Stomach (tissue), 9 donors: ENCODE measurements around the gene SLC10A2. TPM values are rescaled to one million over a fixed set of nuclear protein-coding genes. Genes with fewer than 3 reads are reported as not detected.

Source experiments
- DNase-seq, 2 donors: peaks; one replicate each; pipeline versions ENCODE4 v3.0.0 to v3.0.0-alpha.2; 2013 to 2019
- H3K27ac ChIP-seq, 5 donors: fragments of 200-600 bp in 4 of 5; sonication (generic) in 4 of 5; one replicate each; pipeline ENCODE4 v1.5.1; 2013 to 2019; ENCODE audit warnings: mild to moderate bottlenecking in 1 of 5, moderate library complexity in 1 of 5
- H3K27me3 ChIP-seq, 3 donors: fragments of 200-600 bp; sonication (generic); one replicate each; pipeline ENCODE4 v1.5.1; 2017 to 2019; ENCODE audit warnings: mixed run types in 1 of 3
- H3K36me3 ChIP-seq, 4 donors: fragments of 200-600 bp; sonication (generic); 1 replicate in 3 of 4; 2 replicates in 1 of 4; pipeline ENCODE4 v1.5.1; 2016 to 2019
- H3K4me1 ChIP-seq, 4 donors: fragments of 200-600 bp; sonication (generic); one replicate each; pipeline ENCODE4 v1.5.1; 2016 to 2019
- H3K4me3 ChIP-seq, 4 donors: fragments of 200-600 bp; sonication (generic) in 3 of 4; one replicate each; pipeline ENCODE4 v1.5.1; 2016 to 2019; ENCODE audit warnings: mild to moderate bottlenecking in 1 of 4
- H3K9me3 ChIP-seq, 4 donors: fragments of 200-600 bp; sonication (generic); one replicate each; pipeline ENCODE4 v1.5.1; 2016 to 2019
- CTCF ChIP-seq, 7 experiments: fragments of 450-650 bp in 4 of 7; fragments of 200-600 bp in 3 of 7; sonication (generic) in 3 of 7; IDR thresholded peaks; one replicate each; pipeline ENCODE4 v1.5.1; 2016 to 2019; ENCODE audit warnings: antibody characterized with exemption in 7 of 7, control low read depth in 2 of 7, mild to moderate bottlenecking in 1 of 7
- EP300 ChIP-seq: sonication (generic); formaldehyde crosslinking; IDR thresholded peaks from one replicate; pipeline ENCODE4 v1.6.1; 2017; ENCODE audit warnings: antibody characterized with exemption
- POLR2A ChIP-seq, 4 donors: fragments of 450-650 bp; IDR thresholded peaks; one replicate each; pipeline ENCODE4 v1.6.1; 2016; ENCODE audit warnings: antibody characterized with exemption in 4 of 4, control low read depth in 2 of 4, mild to moderate bottlenecking in 1 of 4, moderate library complexity in 1 of 4
- POLR2AphosphoS5 ChIP-seq, 3 donors: sonication (generic); formaldehyde crosslinking; IDR thresholded peaks; one replicate each; pipeline ENCODE4 v1.6.1; 2016; ENCODE audit warnings: antibody characterized with exemption in 3 of 3
- WGBS, 5 donors: extraction: QIAGEN DNeasy Blood & Tissue Kit in 3 of 5; methylation state at CpG; one replicate each; pipeline versions ENCODE4 v1.1.5 to v1.1.7; 2013 to 2018; 5-methylcytosine and 5-hydroxymethylcytosine counted together
- intact Hi-C: fragments of 100-400 bp; cut with DNase I; formaldehyde crosslinking; loops from one replicate; pipeline ENCODE4 v1.15.1; 2023; ENCODE audit warnings: low total_unique reads
- polyA plus RNA-seq, 3 donors: library from polyadenylated mRNA; stranded (reverse); fragments of 200-250 nt; gene quantifications; one replicate each; pipeline ENCODE4 v1.2.3, GENCODE V29; 2013
- total RNA-seq, 5 donors: library from RNA; depleted of rRNA; stranded (reverse); fragments of >200 nt; gene quantifications; one replicate each; pipeline versions ENCODE4 v1.1.0 to v1.2.3, GENCODE V29; 2014 to 2016
- donor health status: healthy with polysubstance abuse.
- donor health status: Bipolar disorder and iron deficiency.
- donor health status: healthy.

The SLC10A2 gene
- total and polyA plus RNA-seq, 8 donors, result not detected

- intact Hi-C loops, result no loop called here
- H3K9me3 ChIP-seq, result peaks cover 0 to 5% (median 2%) of the 10 kb centered on the region in 4 donors
- H3K36me3 ChIP-seq, result no peaks in the 10 kb centered on the region
- WGBS, 5 donors, result 76 to 88% (median 81%) methylated on average over 3 of the region's 3 CpGs
- H3K27me3 ChIP-seq, result no peaks in the 10 kb centered on the region
- TF ChIP-seq CTCF (IDR thresholded peaks at IDR 0.05) (no peak), POLR2AphosphoS5 (IDR thresholded peaks at IDR 0.05) (no peak), POLR2A (IDR thresholded peaks at IDR 0.05) (no peak), EP300 (no peak)
- no peak for DNase-seq
- no peaks in the 10 kb centered on the region for H3K4me1 ChIP-seq
- H3K4me3 ChIP-seq, result no peak overlapping the region
- H3K27ac ChIP-seq, result no peak overlapping the region
These were observed 66.1 kb downstream of the SLC10A2 start for GRCh38 chr13:103000157-103000556.

- no peak overlapping the region for H3K4me3 ChIP-seq
- H3K4me1 ChIP-seq, result no peaks in the 10 kb centered on the region
- H3K27ac ChIP-seq, result no peak overlapping the region
- intact Hi-C loops, result no loop called here
- TF ChIP-seq POLR2AphosphoS5 (IDR thresholded peaks at IDR 0.05) (no peak), EP300 (no peak), CTCF (IDR thresholded peaks at IDR 0.05) (no peak), POLR2A (IDR thresholded peaks at IDR 0.05) (no peak)
- H3K9me3 ChIP-seq, result peaks cover 0 to 12% (median 5%) of the 10 kb centered on the region in 4 donors
- WGBS, 5 donors, result 55 to 68% (median 61%) methylated on average over 2 of the region's 2 CpGs
- H3K27me3 ChIP-seq, result no peaks in the 10 kb centered on the region
- no peak for DNase-seq
- no peaks in the 10 kb centered on the region for H3K36me3 ChIP-seq
These were observed 66.7 kb downstream of the SLC10A2 start for GRCh38 chr13:102999499-102999898.

Other genes starting within 250 kb of the SLC10A2 start
- 100 to 1,000 TPM in 3 of 5 donors, 10 to 100 TPM in 2; 42.9 to 348 (median 105) TPM for gene ERCC5, start 220.4 kb downstream of the SLC10A2 start, total RNA-seq
- 10 to 100 TPM; 36.7 to 61.2 (median 51.5) TPM for gene ERCC5, start 220.4 kb downstream of the SLC10A2 start, polyA plus RNA-seq